B cell (primary cell): ENCODE measurements around the gene PPIP5K1. TPM values are rescaled to one million over a fixed set of nuclear protein-coding genes. Genes with fewer than 3 reads are reported as not detected.

ENCODE experiments used
- ATAC-seq: fragments of 200-7000 bp; cut with Tn5 transposase; one replicate; pipeline ENCODE4 v1.10.0; 2021; ENCODE audit warnings: low read depth, mild to moderate bottlenecking, moderate number of reproducible peaks, moderate library complexity
- CTCF ChIA-PET: fragments of 350-600 bp; sonication (Branson Sonifier 250); formaldehyde crosslinking; loops from one replicate; lab custom pipeline; 2021; ENCODE audit warnings: antibody characterized with exemption, inconsistent platforms; lab: Charles Lee
- POLR2A ChIA-PET: fragments of 350-600 bp; sonication (Branson Sonifier 250); formaldehyde crosslinking; loops from one replicate; lab custom pipeline; 2021; ENCODE audit warnings: antibody characterized with exemption; lab: Charles Lee
- DNase-seq: peaks from one replicate; pipeline ENCODE4 v3.0.0; 2013
- H2AFZ ChIP-seq: 2 replicates; pipeline ENCODE4 v1.6.1; 2012; ENCODE audit warnings: mild to moderate bottlenecking, low read depth, low read length; ENCODE audit not compliant: insufficient read depth, poor library complexity, severe bottlenecking
- H3K27ac ChIP-seq, 2 donors: 1 replicate in 1 of 2; 2 replicates in 1 of 2; pipeline ENCODE4 v1.5.1; 2012 to 2013; ENCODE audit warnings: low read length in 2 of 2, mild to moderate bottlenecking in 2 of 2, moderate library complexity in 1 of 2
- H3K27me3 ChIP-seq, 4 experiments: fragments of 200-600 bp in 1 of 4; sonication (generic) in 1 of 4; replicated peaks in 1 of 4; 1 replicate in 2 of 4; 2 replicates in 2 of 4; pipeline versions ENCODE4 v1.6.1 to v1.7.0; 2013 to 2016; ENCODE audit warnings: low read length in 3 of 4, mild to moderate bottlenecking in 2 of 4, mixed read lengths in 1 of 4, moderate library complexity in 1 of 4; ENCODE audit not compliant: insufficient read depth in 4 of 4, control insufficient read depth in 3 of 4; ENCODE audit errors: control extremely low read depth in 1 of 4
- H3K36me3 ChIP-seq, 2 experiments: replicated peaks in 1 of 2; 1 replicate in 1 of 2; 2 replicates in 1 of 2; pipeline versions ENCODE4 v1.6.1 to v1.7.1; 2013; ENCODE audit warnings: low read length in 1 of 2; ENCODE audit not compliant: insufficient read depth in 2 of 2, control insufficient read depth in 1 of 2; ENCODE audit errors: control extremely low read depth in 1 of 2, extremely low read depth in 1 of 2
- H3K4me1 ChIP-seq, 2 donors: fragments of 200-600 bp in 1 of 2; sonication (generic) in 1 of 2; 1 replicate in 1 of 2; 2 replicates in 1 of 2; pipeline versions ENCODE4 v1.5.1 to v1.6.1; 2013 to 2017; ENCODE audit warnings: low read length in 2 of 2; ENCODE audit not compliant: control insufficient read depth in 2 of 2, insufficient read depth in 2 of 2
- H3K4me2 ChIP-seq: replicated peaks from 2 replicates; pipeline ENCODE3; 2012; ENCODE audit warnings: mild to moderate bottlenecking, low read depth, low read length; ENCODE audit not compliant: poor library complexity, severe bottlenecking
- H3K4me3 ChIP-seq, 5 experiments: fragments of 200-600 bp in 1 of 5; sonication (generic) in 1 of 5; 1 replicate in 3 of 5; 2 replicates in 2 of 5; pipeline versions ENCODE4 v1.5.1 to v1.7.0; 2011 to 2016; ENCODE audit warnings: low read length in 4 of 5, mild to moderate bottlenecking in 4 of 5, low read depth in 2 of 5, control low read depth in 1 of 5, moderate library complexity in 1 of 5; ENCODE audit not compliant: insufficient read depth in 1 of 5; ENCODE audit errors: control extremely low read depth in 1 of 5, extremely low read depth in 1 of 5
- H3K79me2 ChIP-seq: fragments of 200-600 bp; sonication (generic); one replicate; pipeline ENCODE4 v1.6.0; 2016; ENCODE audit warnings: low read length; ENCODE audit not compliant: control insufficient read depth, insufficient read depth
- H3K9ac ChIP-seq: fragments of 200-600 bp; sonication (generic); 2 replicates; pipeline ENCODE4 v1.6.1; 2017; ENCODE audit warnings: mild to moderate bottlenecking, low read length, moderate library complexity
- H3K9me3 ChIP-seq, 3 donors: one replicate each; pipeline versions ENCODE4 v1.6.1 to v1.7.1; 2013; ENCODE audit warnings: low read length in 2 of 3; ENCODE audit not compliant: control insufficient read depth in 2 of 3, insufficient read depth in 1 of 3; ENCODE audit errors: control extremely low read depth in 1 of 3
- H4K20me1 ChIP-seq: 2 replicates; pipeline ENCODE4 v1.6.0; 2012; ENCODE audit warnings: mild to moderate bottlenecking, low read length; ENCODE audit not compliant: insufficient read depth, control insufficient read depth, poor library complexity, severe bottlenecking
- H3K27ac Mint-ChIP-seq: one replicate; pipeline ENCODE4 v1.8.0; 2021; ENCODE audit warnings: mixed read lengths
- H3K27me3 Mint-ChIP-seq: one replicate; pipeline ENCODE4 v1.8.0; 2021; ENCODE audit warnings: mixed read lengths
- H3K4me1 Mint-ChIP-seq: one replicate; pipeline ENCODE4 v1.8.0; 2021; ENCODE audit warnings: mixed read lengths
- H3K4me3 Mint-ChIP-seq: one replicate; pipeline ENCODE4 v1.8.0; 2021; ENCODE audit warnings: mixed read lengths
- H3K9me3 Mint-ChIP-seq: one replicate; pipeline ENCODE4 v1.8.0; 2022; ENCODE audit warnings: mixed read lengths; ENCODE audit not compliant: insufficient read depth
- EZH2 ChIP-seq: IDR thresholded peaks from 2 replicates; pipeline ENCODE4 v1.6.1; 2012; ENCODE audit warnings: borderline replicate concordance, low read depth, mild to moderate bottlenecking, moderate library complexity, low read length; ENCODE audit not compliant: insufficient read depth, poor library complexity, severe bottlenecking
- WGBS: methylation state at CpG from one replicate; pipeline ENCODE4 v1.1.5; 2013; ENCODE audit warnings: missing lambda C conversion rate; ENCODE audit not compliant: insufficient coverage; 5-methylcytosine and 5-hydroxymethylcytosine counted together
- intact Hi-C: fragments of 100-400 bp; cut with micrococcal nuclease; formaldehyde crosslinking; loops from one replicate; pipeline ENCODE4 v1.10.0; 2022
- polyA plus RNA-seq: library from polyadenylated mRNA; depleted of rRNA; stranded (reverse); fragments of >200 nt; gene quantifications from 2 replicates; pipeline ENCODE4 v1.2.3, GENCODE V29; 2012
- total RNA-seq, 2 donors: library from RNA; stranded (reverse); fragments of 120-200 nt in 1 of 2; gene quantifications; 1 replicate in 1 of 2; 2 replicates in 1 of 2; pipeline versions ENCODE4 v1.2.3 to v1.2.4, GENCODE V29; 2013 to 2022
- TF ChIP-seq, protein P1 (sequence below): fragments of 200-600 bp; IDR thresholded peaks from one replicate; pipeline ENCODE4 v1.8.0; 2022; ENCODE audit warnings: antibody characterized with exemption, mild to moderate bottlenecking

PPIP5K1 gene
- total and polyA plus RNA-seq, 2 donors (not counting 1 experiment from before 2014, with no cell fraction given) = 40.6 to 88.9 TPM

DNA sequence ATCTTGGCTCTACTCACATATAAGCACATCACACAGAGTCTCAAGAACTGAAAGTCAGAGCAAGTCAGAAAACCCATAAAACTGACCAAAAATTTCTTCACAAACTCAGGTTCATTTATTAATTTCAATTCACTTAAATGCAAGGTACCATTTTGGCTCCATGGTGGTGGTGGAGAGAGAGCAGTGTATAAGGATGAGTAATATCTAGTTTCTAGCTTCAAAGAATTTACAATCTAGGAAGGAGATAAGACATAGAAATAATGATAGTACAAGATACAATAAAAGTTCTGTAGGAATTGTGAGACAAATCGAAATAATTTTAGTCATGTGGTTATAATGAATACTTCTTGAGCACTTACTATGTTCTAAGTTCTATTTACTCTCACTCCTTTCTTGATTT lies 90.4 kb downstream of the PPIP5K1 start:
- Mint-ChIP-seq H3K4me3 (no peak overlapping the region), H3K27ac (no peak overlapping the region), H3K27me3 (no peaks in the 10 kb centered on the region), H3K4me1 (no peaks in the 10 kb centered on the region), H3K9me3 (no peaks in the 10 kb centered on the region)
- H3K9me3 ChIP-seq = no peaks in the 10 kb centered on the region
- no peak overlapping the region for H3K4me2 ChIP-seq
- WGBS = no CpG with 5 or more reads among the region's 1 CpG
- H3K27ac ChIP-seq = no peak overlapping the region
- no peak overlapping the region for H3K9ac ChIP-seq
- H3K79me2 ChIP-seq = no peaks in the 10 kb centered on the region
- H2AFZ ChIP-seq = no peak overlapping the region
- DNase-seq (no peak), ATAC-seq (no peak)
- H3K27me3 ChIP-seq = no peaks in the 10 kb centered on the region
- H3K36me3 ChIP-seq = no peaks in the 10 kb centered on the region
- POLR2A ChIA-PET = no interaction called here
- no peak overlapping the region for H3K4me3 ChIP-seq
- no peaks in the 10 kb centered on the region for H4K20me1 ChIP-seq
- H3K4me1 ChIP-seq = no peaks in the 10 kb centered on the region
- TF ChIP-seq, protein P1, sequence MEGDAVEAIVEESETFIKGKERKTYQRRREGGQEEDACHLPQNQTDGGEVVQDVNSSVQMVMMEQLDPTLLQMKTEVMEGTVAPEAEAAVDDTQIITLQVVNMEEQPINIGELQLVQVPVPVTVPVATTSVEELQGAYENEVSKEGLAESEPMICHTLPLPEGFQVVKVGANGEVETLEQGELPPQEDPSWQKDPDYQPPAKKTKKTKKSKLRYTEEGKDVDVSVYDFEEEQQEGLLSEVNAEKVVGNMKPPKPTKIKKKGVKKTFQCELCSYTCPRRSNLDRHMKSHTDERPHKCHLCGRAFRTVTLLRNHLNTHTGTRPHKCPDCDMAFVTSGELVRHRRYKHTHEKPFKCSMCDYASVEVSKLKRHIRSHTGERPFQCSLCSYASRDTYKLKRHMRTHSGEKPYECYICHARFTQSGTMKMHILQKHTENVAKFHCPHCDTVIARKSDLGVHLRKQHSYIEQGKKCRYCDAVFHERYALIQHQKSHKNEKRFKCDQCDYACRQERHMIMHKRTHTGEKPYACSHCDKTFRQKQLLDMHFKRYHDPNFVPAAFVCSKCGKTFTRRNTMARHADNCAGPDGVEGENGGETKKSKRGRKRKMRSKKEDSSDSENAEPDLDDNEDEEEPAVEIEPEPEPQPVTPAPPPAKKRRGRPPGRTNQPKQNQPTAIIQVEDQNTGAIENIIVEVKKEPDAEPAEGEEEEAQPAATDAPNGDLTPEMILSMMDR = no peak
- TF ChIP-seq EZH2 = no peak
- CTCF ChIA-PET = interaction anchor here (3.4 kb wide), 1 partner anchor 15 kb away, joined by 17 read pairs; no protein-coding TSS in a partner anchor
- intact Hi-C loops = loop anchor here (10.0 kb wide), 1 partner anchor 765 kb away; the partner anchor contains the start of gene CDAN1

DNA sequence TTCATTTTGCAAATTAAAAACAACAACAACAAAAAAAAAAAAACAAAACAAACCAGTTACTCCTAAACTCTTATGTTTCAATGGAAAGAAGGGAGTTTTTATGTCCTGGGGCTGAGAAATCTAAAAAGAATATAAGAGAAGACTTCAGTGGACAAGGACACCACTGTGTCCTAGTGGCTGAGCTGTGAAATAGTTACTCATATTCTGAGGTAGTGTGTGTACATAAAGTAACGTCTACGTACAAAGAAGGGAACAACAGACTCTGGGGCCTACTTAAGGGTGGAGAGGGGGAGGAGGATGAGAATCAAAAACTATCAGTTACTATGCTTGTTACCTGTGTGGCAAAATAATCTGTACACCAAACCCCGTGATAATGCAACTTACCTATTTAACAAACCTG lies 91.0 kb downstream of the PPIP5K1 start:
- Histone ChIP-seq H3K27ac (no peak overlapping the region), H3K36me3 (no peaks in the 10 kb centered on the region), H3K9ac (no peak overlapping the region), H3K4me2 (no peak overlapping the region), H2AFZ (no peak overlapping the region), H4K20me1 (no peaks in the 10 kb centered on the region), H3K9me3 (no peaks in the 10 kb centered on the region), H3K4me1 (no peaks in the 10 kb centered on the region), H3K27me3 (no peaks in the 10 kb centered on the region), H3K79me2 (no peaks in the 10 kb centered on the region), H3K4me3 (no peak overlapping the region)
- no peaks in the 10 kb centered on the region for H3K9me3 Mint-ChIP-seq
- H3K27me3 Mint-ChIP-seq = no peaks in the 10 kb centered on the region
- intact Hi-C loops = loop anchor here (10.0 kb wide), 1 partner anchor 764 kb away; the partner anchor contains the start of gene CDAN1
- POLR2A ChIA-PET = no interaction called here
- H3K4me3 Mint-ChIP-seq = no peak overlapping the region
- CTCF ChIA-PET = interaction anchor here (3.4 kb wide), 1 partner anchor 15 kb away, joined by 17 read pairs; no protein-coding TSS in a partner anchor
- no peak for DNase-seq
- H3K27ac Mint-ChIP-seq = no peak overlapping the region
- no peaks in the 10 kb centered on the region for H3K4me1 Mint-ChIP-seq
- ATAC-seq = no peak
- TF ChIP-seq, protein P1 = no peak
- TF ChIP-seq EZH2 = no peak
- WGBS = no CpG with 5 or more reads among the region's 3 CpGs
